Spleen (tissue), 11 donors: ENCODE measurements around the gene FRMD4A. TPM values are rescaled to one million over a fixed set of nuclear protein-coding genes. Genes with fewer than 3 reads are reported as not detected.

Experiments
- DNase-seq: peaks from one replicate; pipeline ENCODE4 v3.0.0-alpha.2; 2020
- H3K27ac ChIP-seq, 8 donors: fragments of 200-600 bp; sonication (generic) in 7 of 8; 1 replicate in 4 of 8; 2 replicates in 4 of 8; pipeline versions ENCODE4 v1.5.0 to v1.8.0; 2016 to 2021; ENCODE audit warnings: inconsistent platforms in 4 of 8, mild to moderate bottlenecking in 4 of 8, moderate library complexity in 1 of 8
- H3K27me3 ChIP-seq, 7 donors: fragments of 200-600 bp; sonication (generic) in 6 of 7; replicated peaks in 1 of 7; 1 replicate in 4 of 7; 2 replicates in 3 of 7; pipeline versions ENCODE4 v1.5.0 to v1.8.0; 2016 to 2021; ENCODE audit warnings: inconsistent platforms in 3 of 7, mild to moderate bottlenecking in 1 of 7
- H3K36me3 ChIP-seq, 6 donors: fragments of 200-600 bp; sonication (generic) in 5 of 6; 1 replicate in 4 of 6; 2 replicates in 2 of 6; pipeline versions ENCODE4 v1.5.0 to v1.8.0; 2016 to 2021; ENCODE audit warnings: inconsistent platforms in 2 of 6
- H3K4me1 ChIP-seq, 6 donors: fragments of 200-600 bp; sonication (generic) in 5 of 6; 1 replicate in 3 of 6; 2 replicates in 3 of 6; pipeline versions ENCODE4 v1.5.0 to v1.8.0; 2016 to 2021; ENCODE audit warnings: inconsistent platforms in 3 of 6
- H3K4me3 ChIP-seq, 8 donors: fragments of 200-600 bp; sonication (generic) in 7 of 8; 1 replicate in 4 of 8; 2 replicates in 4 of 8; pipeline versions ENCODE4 v1.5.0 to v1.8.0; 2016 to 2021; ENCODE audit warnings: inconsistent platforms in 4 of 8, mild to moderate bottlenecking in 4 of 8, moderate library complexity in 2 of 8
- H3K9me3 ChIP-seq, 8 donors: fragments of 200-600 bp; sonication (generic) in 7 of 8; 1 replicate in 4 of 8; 2 replicates in 4 of 8; pipeline versions ENCODE4 v1.5.0 to v1.8.0; 2016 to 2021; ENCODE audit warnings: inconsistent platforms in 4 of 8
- CTCF ChIP-seq, 11 experiments: fragments of 200-600 bp in 7 of 11; fragments of 450-650 bp in 4 of 11; sonication (generic) in 4 of 11; IDR thresholded peaks in 8 of 11; conservative IDR thresholded peaks in 3 of 11; 1 replicate in 7 of 11; 2 replicates in 4 of 11; pipeline versions ENCODE4 v1.4.0 to v1.8.0; 2016 to 2021; ENCODE audit warnings: antibody characterized with exemption in 11 of 11, inconsistent platforms in 4 of 11, mild to moderate bottlenecking in 1 of 11
- POLR2A ChIP-seq, 3 donors: fragments of 450-650 bp; IDR thresholded peaks; one replicate each; pipeline ENCODE4 v1.5.1; 2017; ENCODE audit warnings: antibody characterized with exemption in 3 of 3, mild to moderate bottlenecking in 1 of 3
- POLR2AphosphoS5 ChIP-seq, 3 donors: sonication (generic); formaldehyde crosslinking; IDR thresholded peaks; one replicate each; pipeline ENCODE4 v1.5.1; 2017; ENCODE audit warnings: antibody characterized with exemption in 3 of 3
- WGBS, 5 donors: extraction: QIAGEN DNeasy Blood & Tissue Kit in 3 of 5; methylation state at CpG; one replicate each; pipeline versions ENCODE4 v1.1.5 to v1.1.7; 2013 to 2018; 5-methylcytosine and 5-hydroxymethylcytosine counted together
- intact Hi-C: fragments of 100-400 bp; cut with DNase I; formaldehyde crosslinking; loops from one replicate; pipeline ENCODE4 v1.15.0; 2023; ENCODE audit warnings: low total_unique reads
- polyA plus RNA-seq, 3 donors: library from polyadenylated mRNA; stranded (reverse); fragments of 200-250 nt; gene quantifications; one replicate each; pipeline ENCODE4 v1.2.1, GENCODE V29; 2013
- total RNA-seq, 7 donors: library from RNA; depleted of rRNA in 3 of 7; stranded (reverse); fragments of >200 nt in 3 of 7; fragmentation: NEBNext Ultra II Directional in 4 of 7; extraction: Animal tissue kit (Norgen Biotek cat#: 25700) in 4 of 7; gene quantifications; one replicate each; pipeline versions ENCODE4 v1.1.0 to v1.2.1, GENCODE V29; 2016 to 2021
- donor health status: healthy with polysubstance abuse.
- donor health status: DM: no; HTN: no; CAD: no; lungs with moderate emphysema.
- donor health status: DM: no; HTN: no; CAD: no.
- donor health status: Bipolar disorder and iron deficiency.
- donor health status: healthy.
- donor health status: DM: no; HTN: no; CAD: no.
- donor health status: DM: yes; HTN: yes; CAD: no.

FRMD4A gene
- total and polyA plus RNA-seq, 10 donors = 9.2 to 141 (median 80.5) TPM

GRCh38 chr10:13759168-13759567 is 571.6 kb downstream of the FRMD4A start:
- 87 to 93% (median 91%) methylated on average over 6 of the region's 6 CpGs for WGBS, 5 donors
- Histone ChIP-seq H3K4me1 (peaks cover 0 to 15% (median 6%) of the 10 kb centered on the region in 6 donors), H3K36me3 (no peaks in the 10 kb centered on the region), H3K4me3 (no peak overlapping the region), H3K27ac (no peak overlapping the region), H3K27me3 (no peaks in the 10 kb centered on the region), H3K9me3 (no peaks in the 10 kb centered on the region)
- DNase-seq = no peak
- no peak for TF ChIP-seq POLR2AphosphoS5 (IDR thresholded peaks at IDR 0.05)
- no peak for TF ChIP-seq CTCF (IDR thresholded peaks at IDR 0.05 in 8 of 11, conservative IDR thresholded peaks at IDR 0.05 in 3 of 11)
- no peak for TF ChIP-seq POLR2A (IDR thresholded peaks at IDR 0.05)
- intact Hi-C loops = no loop called here

GRCh38 chr10:13758756-13759155 is 572.0 kb downstream of the FRMD4A start:
- TF ChIP-seq CTCF (IDR thresholded peaks at IDR 0.05 in 8 of 11, conservative IDR thresholded peaks at IDR 0.05 in 3 of 11) (no peak), POLR2AphosphoS5 (IDR thresholded peaks at IDR 0.05) (no peak), POLR2A (IDR thresholded peaks at IDR 0.05) (no peak)
- no peak for DNase-seq
- 88 to 93% (median 89%) methylated on average over 5 of the region's 5 CpGs for WGBS, 5 donors
- Histone ChIP-seq H3K4me1 (peaks cover 0 to 15% (median 6%) of the 10 kb centered on the region in 6 donors), H3K36me3 (no peaks in the 10 kb centered on the region), H3K4me3 (no peak overlapping the region), H3K9me3 (no peaks in the 10 kb centered on the region), H3K27me3 (no peaks in the 10 kb centered on the region), H3K27ac (no peak overlapping the region)
- intact Hi-C loops = no loop called here

- intact Hi-C loops = no loop called here
- Histone ChIP-seq H3K9me3 (no peaks in the 10 kb centered on the region), H3K27me3 (no peaks in the 10 kb centered on the region), H3K36me3 (no peaks in the 10 kb centered on the region), H3K4me3 (no peak overlapping the region), H3K27ac (peak overlapping the region in 4 of 8 donors; percentile 35 to 72 (median 46)), H3K4me1 (peaks cover 0 to 15% (median 6%) of the 10 kb centered on the region in 6 donors)
- WGBS, 5 donors = 77 to 84% (median 80%) methylated on average over 3 of the region's 3 CpGs
- no peak for TF ChIP-seq POLR2A (IDR thresholded peaks at IDR 0.05)
- TF ChIP-seq CTCF (IDR thresholded peaks at IDR 0.05 in 8 of 11, conservative IDR thresholded peaks at IDR 0.05 in 3 of 11) = no peak
- TF ChIP-seq POLR2AphosphoS5 (IDR thresholded peaks at IDR 0.05) = no peak
- no peak for DNase-seq
Observed at GRCh38 chr10:13758312-13758711, 572.4 kb downstream of the FRMD4A start.

GRCh38 chr10:13754277-13754676 is 576.4 kb downstream of the FRMD4A start:
- H3K27ac ChIP-seq = peak overlapping the region in 3 of 8 donors; percentile 45 to 72 (median 59)
- peaks cover 0 to 15% (median 6%) of the 10 kb centered on the region in 6 donors for H3K4me1 ChIP-seq
- TF ChIP-seq POLR2AphosphoS5 (IDR thresholded peaks at IDR 0.05) (no peak), POLR2A (IDR thresholded peaks at IDR 0.05) (no peak), CTCF (IDR thresholded peaks at IDR 0.05 in 8 of 11, conservative IDR thresholded peaks at IDR 0.05 in 3 of 11) (no peak)
- H3K9me3 ChIP-seq = no peaks in the 10 kb centered on the region
- H3K4me3 ChIP-seq = no peak overlapping the region
- H3K27me3 ChIP-seq = no peaks in the 10 kb centered on the region
- DNase-seq = no peak
- H3K36me3 ChIP-seq = no peaks in the 10 kb centered on the region
- intact Hi-C loops = no loop called here
- 74 to 90% (median 85%) methylated on average over 2 of the region's 2 CpGs for WGBS, 5 donors
